ENCODE results near the gene HP.

DNA sequence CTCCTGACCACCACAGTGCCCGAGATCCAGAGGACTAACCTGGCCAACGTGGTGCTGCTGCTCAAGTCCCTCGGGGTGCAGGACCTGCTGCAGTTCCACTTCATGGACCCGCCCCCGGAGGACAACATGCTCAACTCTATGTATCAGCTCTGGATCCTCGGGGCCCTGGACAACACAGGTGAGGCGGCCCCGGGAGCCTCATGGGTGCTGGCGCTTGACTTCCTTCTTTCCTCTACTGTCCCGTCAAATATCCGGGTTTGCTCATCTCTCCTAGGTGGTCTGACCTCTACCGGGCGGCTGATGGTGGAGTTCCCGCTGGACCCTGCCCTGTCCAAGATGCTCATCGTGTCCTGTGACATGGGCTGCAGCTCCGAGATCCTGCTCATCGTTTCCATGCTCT is 53.1 kb downstream of the HP start:
- TF ChIP-seq, protein P1, sequence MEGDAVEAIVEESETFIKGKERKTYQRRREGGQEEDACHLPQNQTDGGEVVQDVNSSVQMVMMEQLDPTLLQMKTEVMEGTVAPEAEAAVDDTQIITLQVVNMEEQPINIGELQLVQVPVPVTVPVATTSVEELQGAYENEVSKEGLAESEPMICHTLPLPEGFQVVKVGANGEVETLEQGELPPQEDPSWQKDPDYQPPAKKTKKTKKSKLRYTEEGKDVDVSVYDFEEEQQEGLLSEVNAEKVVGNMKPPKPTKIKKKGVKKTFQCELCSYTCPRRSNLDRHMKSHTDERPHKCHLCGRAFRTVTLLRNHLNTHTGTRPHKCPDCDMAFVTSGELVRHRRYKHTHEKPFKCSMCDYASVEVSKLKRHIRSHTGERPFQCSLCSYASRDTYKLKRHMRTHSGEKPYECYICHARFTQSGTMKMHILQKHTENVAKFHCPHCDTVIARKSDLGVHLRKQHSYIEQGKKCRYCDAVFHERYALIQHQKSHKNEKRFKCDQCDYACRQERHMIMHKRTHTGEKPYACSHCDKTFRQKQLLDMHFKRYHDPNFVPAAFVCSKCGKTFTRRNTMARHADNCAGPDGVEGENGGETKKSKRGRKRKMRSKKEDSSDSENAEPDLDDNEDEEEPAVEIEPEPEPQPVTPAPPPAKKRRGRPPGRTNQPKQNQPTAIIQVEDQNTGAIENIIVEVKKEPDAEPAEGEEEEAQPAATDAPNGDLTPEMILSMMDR (IDR thresholded peaks at IDR 0.05), result no peak
- no peak for TF ChIP-seq POLR2A (IDR thresholded peaks at IDR 0.05)
